ENCODE data around the gene HGD. TPM values are rescaled to one million over a fixed set of nuclear protein-coding genes. Genes with fewer than 3 reads are reported as not detected.
"Not testable (repeated sequence)": the region's sequence is repeated elsewhere in the genome, so short reads cannot be mapped to it uniquely, and the experiment has no call there.

HGD gene
- total RNA-seq, result 0.09 TPM
- polyA plus RNA-seq (ENCODE audit: insufficient read depth in 1 of 8, insufficient read length in 8 of 8, low replicate concordance in 1 of 8), result 1 to 10 TPM in 1 of 8 donors, under 1 TPM in 5, not detected in 2; 0.16 to 1.1 (median 0.47) TPM
- long read RNA-seq, donor 1, result 0 reads
- long read RNA-seq, donor 2, result 0 reads
- long read RNA-seq, donor 3, result 0 reads
- long read RNA-seq, donor 4, result 0 reads
- long read RNA-seq, donor 5, result 0 reads
- long read RNA-seq, donor 6, result 0 reads
- long read RNA-seq, donor 7, result 0 reads
- long read RNA-seq, donor 8, result 0 reads
- long read RNA-seq, donor 9, partial matches to known transcripts, result 0 of 1 reads
- long read RNA-seq, donor 9, other reads (novel, unspliced or antisense), result 0 of 1 reads
- long read RNA-seq, donor 10, result 0 reads
- long read RNA-seq, donor 11, result 0 reads

DNA sequence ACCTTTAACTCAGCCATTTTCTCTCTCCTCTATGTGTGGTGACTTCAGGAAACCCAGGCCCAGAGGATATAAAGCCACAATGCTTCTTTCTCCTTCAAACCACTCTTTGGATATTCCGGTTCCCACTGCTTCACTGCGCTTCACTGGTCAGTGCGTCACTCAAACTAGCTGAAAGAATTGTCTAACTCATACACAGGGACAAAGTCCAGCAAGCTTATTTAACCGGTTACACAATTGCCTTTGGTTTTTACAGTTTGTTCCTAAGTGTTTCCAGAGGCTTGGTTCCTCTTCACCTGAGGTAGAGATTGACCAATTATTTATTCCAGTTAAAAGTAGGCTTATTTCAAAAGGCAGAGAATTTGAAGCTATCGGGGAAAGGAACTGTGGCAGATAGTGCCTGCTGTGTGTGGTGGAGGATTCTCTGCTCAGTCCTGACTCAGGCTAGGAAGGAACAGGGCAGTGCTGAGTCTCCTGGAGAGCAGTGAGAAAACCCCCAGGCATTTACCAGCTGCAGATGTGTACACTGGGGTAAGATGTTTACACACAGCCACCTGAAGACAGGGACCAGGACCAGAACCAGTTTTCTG, at the start of gene HGD:
Gene HGD, minus strand, starts transcription at position 145 of the 587 bp plus-strand sequence. Its CDS starts 128 bp downstream, at position 17.
- no peaks in the 10 kb centered on the region for H3K27me3 ChIP-seq (ENCODE audit: control insufficient read depth, insufficient read depth, low read length)
- peaks cover 6% of the 10 kb centered on the region for H3K4me1 ChIP-seq (ENCODE audit: control insufficient read depth, insufficient read depth, low read length)
- WGBS (ENCODE audit: insufficient coverage), result 100% methylated on average over 3 of the region's 5 CpGs
- no peak within 1 kb of the TSS for H3K4me3 ChIP-seq (ENCODE audit: low read length)
- H3K36me3 ChIP-seq (ENCODE audit: control insufficient read depth, insufficient read depth, low read length), result peaks cover 2% of the 10 kb centered on the region
- no peak for DNase-seq
- peaks cover 3% of the 10 kb centered on the region for H3K9me3 ChIP-seq (replicated peaks; ENCODE audit: control insufficient read depth, low read depth, low read length)
- no peak within 1 kb of the TSS for H3K27ac ChIP-seq (ENCODE audit: low read length)

- WGBS (ENCODE audit: insufficient coverage), result 68% methylated on average over 3 of the region's 4 CpGs
- H3K4me1 ChIP-seq (ENCODE audit: control insufficient read depth, insufficient read depth, low read length), result no peaks in the 10 kb centered on the region
- no peak overlapping the region for H3K4me3 ChIP-seq (ENCODE audit: low read length)
- no peak for DNase-seq
- no peak overlapping the region for H3K27ac ChIP-seq (ENCODE audit: low read length)
- peaks cover 5% of the 10 kb centered on the region for H3K9me3 ChIP-seq (replicated peaks; ENCODE audit: control insufficient read depth, low read depth, low read length)
- peaks cover 5% of the 10 kb centered on the region for H3K36me3 ChIP-seq (ENCODE audit: control insufficient read depth, insufficient read depth, low read length)
- no peaks in the 10 kb centered on the region for H3K27me3 ChIP-seq (ENCODE audit: control insufficient read depth, insufficient read depth, low read length)
Observed at GRCh38 chr3:120730576-120731542, 48.8 kb upstream of the HGD start.

DNA sequence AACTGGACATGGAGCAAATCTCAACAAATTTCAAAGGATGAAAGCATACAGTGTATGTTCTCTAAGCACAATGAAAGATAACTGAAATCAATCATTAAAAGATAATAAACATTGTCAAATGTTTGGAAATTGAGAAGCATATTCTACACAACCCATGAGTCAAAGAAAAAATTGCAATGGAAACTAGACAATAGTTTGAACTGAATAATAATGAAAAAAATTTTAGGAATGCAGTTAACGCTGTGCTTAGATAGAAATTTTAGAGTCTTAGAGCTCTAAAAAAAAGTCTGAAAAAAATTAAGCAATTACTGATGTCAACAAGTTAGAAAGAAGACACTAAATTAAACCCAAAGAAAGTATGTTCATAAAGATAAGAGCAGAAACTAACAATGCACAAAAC, 44.8 kb upstream of the HGD start:
- Histone ChIP-seq H3K9me3 (replicated peaks; ENCODE audit: control insufficient read depth, low read depth, low read length) (peaks cover 3% of the 10 kb centered on the region), H3K27ac (ENCODE audit: low read length) (no peak overlapping the region), H3K27me3 (ENCODE audit: control insufficient read depth, insufficient read depth, low read length) (no peaks in the 10 kb centered on the region), H3K4me1 (ENCODE audit: control insufficient read depth, insufficient read depth, low read length) (no peaks in the 10 kb centered on the region), H3K36me3 (ENCODE audit: control insufficient read depth, insufficient read depth, low read length) (peaks cover 5% of the 10 kb centered on the region), H3K4me3 (ENCODE audit: low read length) (no peak overlapping the region)
- no CpG with 5 or more reads among the region's 1 CpG for WGBS (ENCODE audit: insufficient coverage)
- DNase-seq, result no peak

GRCh38 chr3:120719167-120719834, 37.3 kb upstream of the HGD start:
- H3K4me3 ChIP-seq (ENCODE audit: low read length); H3K36me3 ChIP-seq (ENCODE audit: control insufficient read depth, insufficient read depth, low read length); H3K9me3 ChIP-seq (replicated peaks; ENCODE audit: control insufficient read depth, low read depth, low read length); H3K27me3 ChIP-seq (ENCODE audit: control insufficient read depth, insufficient read depth, low read length); DNase-seq; H3K27ac ChIP-seq (ENCODE audit: low read length); H3K4me1 ChIP-seq (ENCODE audit: control insufficient read depth, insufficient read depth, low read length): not testable (repeated sequence)
- WGBS (ENCODE audit: insufficient coverage), result 70% methylated on average over 19 of the region's 20 CpGs

GRCh38 chr3:120713262-120713661, 31.2 kb upstream of the HGD start:
- no peaks in the 10 kb centered on the region for H3K9me3 ChIP-seq (replicated peaks; ENCODE audit: control insufficient read depth, low read depth, low read length)
- no peak for DNase-seq
- H3K4me3 ChIP-seq (ENCODE audit: low read length), result no peak overlapping the region
- no peak overlapping the region for H3K27ac ChIP-seq (ENCODE audit: low read length)
- H3K4me1 ChIP-seq (ENCODE audit: control insufficient read depth, insufficient read depth, low read length), result no peaks in the 10 kb centered on the region
- no peaks in the 10 kb centered on the region for H3K36me3 ChIP-seq (ENCODE audit: control insufficient read depth, insufficient read depth, low read length)
- H3K27me3 ChIP-seq (ENCODE audit: control insufficient read depth, insufficient read depth, low read length), result no peaks in the 10 kb centered on the region

- H3K4me1 ChIP-seq (ENCODE audit: control insufficient read depth, insufficient read depth, low read length), result no peaks in the 10 kb centered on the region
- DNase-seq, result no peak
- H3K27ac ChIP-seq (ENCODE audit: low read length), result no peak overlapping the region
- no peaks in the 10 kb centered on the region for H3K36me3 ChIP-seq (ENCODE audit: control insufficient read depth, insufficient read depth, low read length)
- no peaks in the 10 kb centered on the region for H3K9me3 ChIP-seq (replicated peaks; ENCODE audit: control insufficient read depth, low read depth, low read length)
- no peaks in the 10 kb centered on the region for H3K27me3 ChIP-seq (ENCODE audit: control insufficient read depth, insufficient read depth, low read length)
- no peak overlapping the region for H3K4me3 ChIP-seq (ENCODE audit: low read length)
- WGBS (ENCODE audit: insufficient coverage), result 82% methylated on average over 1 of the region's 1 CpG
Observed at GRCh38 chr3:120710369-120710768, 28.3 kb upstream of the HGD start.

DNA sequence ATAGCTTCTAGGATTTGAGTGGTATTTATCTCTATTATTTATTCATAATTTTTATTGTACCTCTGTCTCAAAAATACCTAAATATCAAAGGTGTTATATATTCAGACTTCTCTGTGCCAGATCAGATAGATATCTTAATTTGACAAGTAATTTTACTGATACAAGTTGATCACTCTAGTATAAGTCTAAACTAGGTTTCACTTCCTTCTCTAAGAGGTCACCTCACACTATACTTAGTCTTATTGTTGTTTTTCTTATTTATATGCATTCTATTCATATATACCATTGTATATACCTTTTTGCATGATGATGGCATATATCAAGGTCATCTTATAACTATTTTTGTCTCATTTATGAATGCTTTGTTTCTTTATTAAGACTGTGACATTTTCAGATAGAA, 26.4 kb upstream of the HGD start:
- Histone ChIP-seq H3K36me3 (ENCODE audit: control insufficient read depth, insufficient read depth, low read length) (no peaks in the 10 kb centered on the region), H3K4me1 (ENCODE audit: control insufficient read depth, insufficient read depth, low read length) (no peaks in the 10 kb centered on the region), H3K27ac (ENCODE audit: low read length) (no peak overlapping the region), H3K4me3 (ENCODE audit: low read length) (no peak overlapping the region), H3K9me3 (replicated peaks; ENCODE audit: control insufficient read depth, low read depth, low read length) (no peaks in the 10 kb centered on the region), H3K27me3 (ENCODE audit: control insufficient read depth, insufficient read depth, low read length) (no peaks in the 10 kb centered on the region)
- DNase-seq, result no peak

GRCh38 chr3:120706950-120707349, 24.9 kb upstream of the HGD start:
- no peak overlapping the region for H3K27ac ChIP-seq (ENCODE audit: low read length)
- no peaks in the 10 kb centered on the region for H3K27me3 ChIP-seq (ENCODE audit: control insufficient read depth, insufficient read depth, low read length)
- no peak overlapping the region for H3K4me3 ChIP-seq (ENCODE audit: low read length)
- DNase-seq, result no peak
- peaks cover 3% of the 10 kb centered on the region for H3K36me3 ChIP-seq (ENCODE audit: control insufficient read depth, insufficient read depth, low read length)
- H3K4me1 ChIP-seq (ENCODE audit: control insufficient read depth, insufficient read depth, low read length), result no peaks in the 10 kb centered on the region
- H3K9me3 ChIP-seq (replicated peaks; ENCODE audit: control insufficient read depth, low read depth, low read length), result peaks cover 3% of the 10 kb centered on the region

GRCh38 chr3:120705884-120706582, 24.0 kb upstream of the HGD start:
- Histone ChIP-seq H3K4me1 (ENCODE audit: control insufficient read depth, insufficient read depth, low read length) (no peaks in the 10 kb centered on the region), H3K9me3 (replicated peaks; ENCODE audit: control insufficient read depth, low read depth, low read length) (peaks cover 3% of the 10 kb centered on the region), H3K4me3 (ENCODE audit: low read length) (no peak overlapping the region), H3K36me3 (ENCODE audit: control insufficient read depth, insufficient read depth, low read length) (peaks cover 3% of the 10 kb centered on the region), H3K27me3 (ENCODE audit: control insufficient read depth, insufficient read depth, low read length) (no peaks in the 10 kb centered on the region), H3K27ac (ENCODE audit: low read length) (no peak overlapping the region)
- DNase-seq, result no peak
- WGBS (ENCODE audit: insufficient coverage), result 87% methylated on average over 3 of the region's 5 CpGs
